Measurements from ENCODE around the gene SUOX.

- TF ChIP-seq EP300 (IDR thresholded peaks at IDR 0.05), result no peak
- TF ChIP-seq CTCF (IDR thresholded peaks at IDR 0.05), result no peak
- no peak for TF ChIP-seq POLR2A (IDR thresholded peaks at IDR 0.05)
These were observed 31.1 kb upstream of the SUOX start, which contains the start of gene PMEL for GRCh38 chr12:55965941-55966407.

Data from stomach (tissue), 4 donors.